Astrocyte of the cerebellum (primary cell): Measurements from ENCODE around the gene EDIL3.
"Not testable (repeated sequence)": the region's sequence is repeated elsewhere in the genome, so short reads cannot be mapped to it uniquely, and the experiment has no call there.

Experiments
- DNase-seq: peaks from one replicate; pipeline ENCODE4 v3.0.0-alpha.2; 2011; ENCODE audit warnings: low read depth
- H3K4me3 ChIP-seq: 2 replicates; pipeline ENCODE4 v1.5.1; 2011; ENCODE audit warnings: mild to moderate bottlenecking, low read depth, low read length, moderate library complexity
- CTCF ChIP-seq: IDR thresholded peaks from 2 replicates; pipeline ENCODE4 v1.5.1; 2012; ENCODE audit warnings: low read length, low read depth, moderate library complexity, mild to moderate bottlenecking; ENCODE audit errors: missing control alignments
- in situ Hi-C: cut with HindIII; loops from 2 replicates; pipeline ENCODE4 v1.10.0; 2017; ENCODE audit warnings: low sequenced_read_pairs

EDIL3 gene

DNA sequence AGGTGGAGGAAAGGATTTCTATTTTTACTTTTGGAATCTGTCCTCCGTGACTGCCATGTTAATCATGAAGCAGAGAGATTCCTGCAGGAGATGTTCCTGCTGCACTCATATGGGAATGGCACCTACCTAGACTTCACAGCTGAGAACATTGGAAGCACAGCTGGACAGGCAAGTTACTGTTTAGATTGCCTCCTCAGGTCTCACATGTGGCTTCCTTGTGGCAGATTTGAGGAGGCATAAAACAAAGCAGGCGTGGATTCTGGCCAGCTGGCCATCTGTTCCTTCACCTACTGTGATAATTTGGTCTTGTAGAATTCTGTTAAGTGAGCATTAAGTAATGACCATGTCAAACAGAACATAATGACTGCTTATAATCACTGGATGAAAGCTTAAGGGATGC, 193.4 kb downstream of the EDIL3 start:
- no peak overlapping the region for H3K4me3 ChIP-seq
- no peak for TF ChIP-seq CTCF
- DNase-seq = peak; percentile 78
- in situ Hi-C loops = no loop called here

DNA sequence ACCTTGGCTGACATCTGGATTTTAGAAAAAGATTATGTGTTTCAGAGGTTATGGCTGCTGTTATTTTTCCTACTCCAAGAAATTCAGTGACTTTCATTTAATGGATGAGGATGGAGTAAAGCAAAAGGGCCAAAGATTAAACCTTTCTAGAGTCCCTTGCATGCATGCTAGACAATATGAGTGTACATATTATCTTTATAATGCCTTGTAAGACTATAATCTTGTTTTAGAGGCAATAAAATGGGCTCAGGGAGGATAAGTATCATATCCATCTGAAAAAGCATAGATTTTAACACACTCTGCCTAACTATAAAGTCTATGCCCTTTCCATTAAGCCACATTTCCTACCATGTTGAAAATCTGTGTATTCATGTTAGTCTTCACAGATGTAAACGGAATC, 199.8 kb downstream of the EDIL3 start:
- no peak for DNase-seq
- TF ChIP-seq CTCF = no peak
- in situ Hi-C loops = no loop called here
- no peak overlapping the region for H3K4me3 ChIP-seq

GRCh38 chr5:84181093-84181492, 203.6 kb downstream of the EDIL3 start:
- DNase-seq = peak; percentile 75
- in situ Hi-C loops = no loop called here
- no peak overlapping the region for H3K4me3 ChIP-seq
- no peak for TF ChIP-seq CTCF

GRCh38 chr5:84168841-84169240, 215.8 kb downstream of the EDIL3 start:
- TF ChIP-seq CTCF = no peak
- DNase-seq = no peak
- in situ Hi-C loops = no loop called here
- H3K4me3 ChIP-seq = no peak overlapping the region

DNA sequence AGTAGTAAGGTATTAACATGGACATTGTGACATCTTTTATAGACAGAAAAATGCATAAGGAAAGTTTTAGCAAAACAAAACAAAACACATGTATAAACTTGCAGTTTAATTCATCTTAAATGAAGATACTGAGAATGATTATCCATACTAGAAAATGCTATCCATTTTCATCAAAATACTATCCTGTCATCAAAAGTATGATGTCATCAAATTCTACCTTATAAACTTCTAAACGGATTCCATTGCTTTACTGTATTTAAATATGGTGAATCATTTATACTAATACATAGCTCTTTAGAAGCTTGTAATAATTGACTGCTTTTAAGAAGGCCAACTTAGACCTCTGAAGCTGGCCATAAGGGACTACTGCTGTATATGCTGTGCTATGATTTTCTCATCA, 221.0 kb downstream of the EDIL3 start:
- no peak overlapping the region for H3K4me3 ChIP-seq
- in situ Hi-C loops = no loop called here
- DNase-seq = no peak
- TF ChIP-seq CTCF = no peak

GRCh38 chr5:84162695-84163094, 222.0 kb downstream of the EDIL3 start:
- TF ChIP-seq CTCF = no peak
- no peak for DNase-seq
- in situ Hi-C loops = no loop called here
- no peak overlapping the region for H3K4me3 ChIP-seq

DNA sequence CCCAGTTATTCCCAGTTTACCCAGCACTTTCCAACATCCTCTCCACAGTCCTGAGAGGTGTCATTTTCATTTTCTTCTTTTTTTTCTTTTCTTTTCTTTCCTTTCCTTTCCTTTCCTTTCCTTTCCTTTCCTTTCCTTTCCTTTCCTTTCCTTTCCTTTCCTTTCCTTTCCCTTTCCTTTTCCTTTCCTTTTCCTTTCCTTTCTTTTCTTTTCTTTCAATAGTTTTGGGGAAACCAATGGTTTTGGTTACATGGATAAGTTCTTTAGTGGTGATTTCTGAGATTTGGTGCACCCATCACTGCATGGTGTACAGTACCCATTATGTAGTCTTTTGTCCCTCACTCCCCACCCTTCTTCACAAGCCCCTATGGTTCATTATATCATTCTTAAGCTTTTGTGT, 224.0 kb downstream of the EDIL3 start:
- in situ Hi-C loops, DNase-seq, H3K4me3 ChIP-seq: not testable (repeated sequence)
